GM12864 (cell line): ENCODE measurements around the gene PCNX2.

ENCODE experiments used
- DNase-seq: peaks from one replicate; pipeline ENCODE4 v3.0.0-alpha.2; 2011; ENCODE audit warnings: low read depth
- H3K4me3 ChIP-seq: 2 replicates; pipeline ENCODE4 v1.5.1; 2011; ENCODE audit warnings: mild to moderate bottlenecking, low read depth, low read length, control low read depth
- TF ChIP-seq, protein P1 (sequence below): IDR thresholded peaks from 2 replicates; pipeline ENCODE4 v1.5.1; 2011; ENCODE audit warnings: low read depth, mild to moderate bottlenecking, moderate library complexity, low read length, control low read depth, inconsistent platforms; ENCODE audit errors: missing control alignments

PCNX2 gene

DNA sequence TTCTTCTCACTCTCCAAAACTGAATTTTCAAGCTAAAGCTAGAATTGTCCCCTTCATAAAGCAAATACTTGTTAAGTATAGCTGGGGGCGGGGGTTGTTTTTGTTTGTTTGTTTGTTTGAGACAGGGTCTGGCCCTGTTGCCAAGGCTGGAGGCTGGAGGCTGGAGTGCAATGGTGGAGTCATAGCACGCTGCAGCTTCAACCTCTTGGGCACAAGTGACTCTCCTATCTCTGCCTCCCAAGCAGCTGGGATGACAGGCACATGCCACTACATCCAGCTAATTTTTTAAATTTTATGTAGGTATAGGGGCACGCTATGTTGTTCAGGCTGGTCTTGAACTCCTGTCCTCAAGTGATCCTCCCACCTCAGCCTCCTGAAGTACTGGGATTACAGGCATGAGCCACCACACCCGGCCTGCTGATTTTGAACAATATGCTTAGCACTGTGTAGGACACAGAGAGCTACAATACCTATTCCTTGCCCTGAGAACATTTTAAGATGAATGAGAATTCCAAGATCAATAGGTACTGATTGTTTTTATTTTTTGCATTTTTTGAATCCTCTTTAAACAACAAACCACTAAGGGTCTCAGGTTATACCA, 42.2 kb downstream of the PCNX2 start:
- no peak for DNase-seq
- TF ChIP-seq, protein P1, sequence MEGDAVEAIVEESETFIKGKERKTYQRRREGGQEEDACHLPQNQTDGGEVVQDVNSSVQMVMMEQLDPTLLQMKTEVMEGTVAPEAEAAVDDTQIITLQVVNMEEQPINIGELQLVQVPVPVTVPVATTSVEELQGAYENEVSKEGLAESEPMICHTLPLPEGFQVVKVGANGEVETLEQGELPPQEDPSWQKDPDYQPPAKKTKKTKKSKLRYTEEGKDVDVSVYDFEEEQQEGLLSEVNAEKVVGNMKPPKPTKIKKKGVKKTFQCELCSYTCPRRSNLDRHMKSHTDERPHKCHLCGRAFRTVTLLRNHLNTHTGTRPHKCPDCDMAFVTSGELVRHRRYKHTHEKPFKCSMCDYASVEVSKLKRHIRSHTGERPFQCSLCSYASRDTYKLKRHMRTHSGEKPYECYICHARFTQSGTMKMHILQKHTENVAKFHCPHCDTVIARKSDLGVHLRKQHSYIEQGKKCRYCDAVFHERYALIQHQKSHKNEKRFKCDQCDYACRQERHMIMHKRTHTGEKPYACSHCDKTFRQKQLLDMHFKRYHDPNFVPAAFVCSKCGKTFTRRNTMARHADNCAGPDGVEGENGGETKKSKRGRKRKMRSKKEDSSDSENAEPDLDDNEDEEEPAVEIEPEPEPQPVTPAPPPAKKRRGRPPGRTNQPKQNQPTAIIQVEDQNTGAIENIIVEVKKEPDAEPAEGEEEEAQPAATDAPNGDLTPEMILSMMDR: no peak

DNA sequence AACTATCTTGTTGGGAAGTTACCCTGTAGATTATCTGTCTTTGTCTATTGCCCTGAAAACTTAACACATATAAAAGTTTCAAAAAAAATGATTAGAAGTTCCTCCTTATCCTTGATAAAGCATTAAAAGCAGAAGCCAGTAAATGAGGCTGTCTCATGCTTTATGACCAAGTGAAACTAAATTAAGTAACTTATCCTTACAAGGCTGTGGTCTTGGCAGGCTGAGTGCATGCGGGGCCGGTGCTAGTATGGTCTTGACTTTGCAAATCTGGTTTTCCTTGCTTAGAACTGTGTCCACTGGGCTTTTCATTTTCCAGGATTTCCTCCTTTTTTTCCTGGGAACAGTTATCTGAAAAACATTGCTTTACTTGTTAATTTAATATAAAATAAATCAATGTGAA, 43.1 kb downstream of the PCNX2 start:
- TF ChIP-seq, protein P1: no peak
- no peak for DNase-seq
- no peak overlapping the region for H3K4me3 ChIP-seq

More for the DNA sequence above, 42.2 kb downstream of the PCNX2 start:
- no peak overlapping the region for H3K4me3 ChIP-seq

DNA sequence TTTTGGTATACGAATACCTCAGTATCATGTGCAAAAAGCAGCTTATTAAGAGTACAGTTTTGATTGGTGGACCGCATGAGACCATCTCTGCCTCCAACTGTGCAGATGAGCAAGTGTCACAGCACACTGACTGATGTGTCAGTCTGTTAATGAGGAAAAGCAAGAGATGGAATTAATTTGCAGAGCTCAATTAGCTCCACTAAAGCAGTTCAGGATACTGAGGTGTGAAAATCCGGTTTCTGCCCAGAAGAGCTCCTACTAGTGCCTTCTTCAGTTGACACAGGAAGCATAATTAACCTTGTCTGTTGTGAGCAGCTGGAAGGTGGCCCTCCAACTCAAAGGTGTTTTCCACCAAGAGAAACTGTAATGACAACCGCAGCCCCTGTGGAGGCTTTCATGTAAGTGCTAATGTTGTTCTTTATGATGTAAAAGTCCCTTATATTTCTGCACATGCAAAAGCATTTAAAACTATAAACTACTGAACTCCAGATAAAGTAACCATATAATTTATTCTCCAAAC, 44.3 kb downstream of the PCNX2 start:
- no peak for DNase-seq
- H3K4me3 ChIP-seq: no peak overlapping the region
- TF ChIP-seq, protein P1: no peak

DNA sequence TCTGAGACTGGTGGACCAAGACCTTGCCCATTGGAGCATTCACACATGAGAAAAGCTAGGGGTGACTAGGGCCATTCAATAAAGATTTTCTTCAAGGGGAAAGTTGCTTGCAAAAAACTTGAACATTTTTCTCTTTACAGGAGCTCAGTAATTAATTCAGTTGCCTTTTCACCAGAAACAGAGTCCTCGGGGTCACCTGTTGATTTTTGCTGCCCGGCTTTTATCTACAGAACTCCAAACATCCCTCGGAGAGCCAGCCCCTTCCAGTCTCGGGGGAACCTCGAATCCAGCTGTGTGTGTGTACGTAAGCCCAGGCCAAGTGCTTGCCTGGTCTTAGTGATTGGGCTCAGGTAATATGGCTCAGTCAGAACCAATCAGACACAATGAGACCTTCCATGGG, 47.5 kb downstream of the PCNX2 start:
- TF ChIP-seq, protein P1: no peak
- DNase-seq: no peak

DNA sequence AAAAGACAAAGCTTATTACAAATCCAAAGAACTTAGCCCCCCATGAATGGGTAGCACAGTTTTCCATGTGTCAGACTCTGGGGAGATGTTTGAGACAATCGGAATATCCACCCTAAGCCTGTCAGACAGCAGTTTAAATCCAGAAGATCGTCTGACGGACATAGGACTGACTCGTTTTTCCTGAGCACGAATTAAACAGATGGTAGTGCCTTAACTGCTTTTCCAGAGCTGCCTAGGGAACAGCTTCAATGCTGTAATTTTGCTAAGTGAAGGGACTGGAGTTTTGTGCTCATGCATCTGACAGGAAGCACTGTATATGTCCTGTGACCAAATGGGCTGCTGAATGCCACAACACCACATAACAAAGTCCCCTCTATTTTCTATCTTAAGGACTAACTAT, 48.6 kb downstream of the PCNX2 start:
- DNase-seq: no peak
- TF ChIP-seq, protein P1: no peak
- no peak overlapping the region for H3K4me3 ChIP-seq

More for the DNA sequence above, 47.5 kb downstream of the PCNX2 start:
- no peak overlapping the region for H3K4me3 ChIP-seq

DNA sequence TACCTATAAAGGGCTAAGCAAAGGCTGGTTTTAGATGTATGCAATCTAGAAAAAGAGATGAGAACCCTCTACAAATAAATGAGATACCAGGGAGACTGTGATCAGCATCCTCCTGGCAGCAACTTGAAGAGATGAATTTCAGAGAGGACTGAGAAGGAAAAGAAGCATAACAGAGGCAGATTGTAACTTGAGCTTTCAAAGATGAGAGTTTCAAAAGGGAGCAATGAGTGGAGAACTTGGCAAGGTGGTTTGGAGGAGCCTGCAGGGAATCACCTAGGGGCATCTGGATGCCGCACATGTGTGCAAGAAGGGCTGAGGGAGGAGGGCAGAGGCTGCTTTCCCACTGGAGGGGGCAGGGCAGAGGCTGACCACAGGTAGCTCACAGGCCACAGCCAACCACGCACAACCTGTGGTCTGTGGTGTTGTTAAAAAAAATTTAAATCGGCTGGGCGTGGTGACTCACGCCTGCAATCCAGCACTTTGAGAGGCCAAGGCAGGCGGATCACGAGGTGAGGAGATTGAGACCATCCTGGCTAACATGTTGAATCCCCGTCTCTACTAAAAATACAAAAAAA, 50.2 kb downstream of the PCNX2 start:
- DNase-seq: no peak
- TF ChIP-seq, protein P1: no peak
- H3K4me3 ChIP-seq: no peak overlapping the region

DNA sequence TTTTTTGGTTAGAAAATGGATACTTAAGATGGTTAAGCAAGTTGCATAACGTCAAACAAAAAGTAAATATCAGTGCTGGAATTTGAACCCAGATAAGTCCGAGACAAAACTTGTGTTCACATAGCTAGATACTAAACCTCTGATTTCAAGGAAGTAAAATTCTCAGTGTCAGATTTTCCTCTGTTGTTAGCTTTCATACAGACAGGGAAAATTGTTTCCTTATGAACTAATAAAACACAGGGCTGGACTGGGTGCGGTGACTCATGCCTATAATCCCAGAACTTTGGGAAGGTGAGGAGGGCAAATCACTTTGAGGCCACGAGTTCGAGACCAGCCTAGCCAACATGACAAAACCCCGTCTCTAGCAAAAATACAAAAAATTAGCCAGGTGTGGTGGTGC, 51.3 kb downstream of the PCNX2 start:
- no peak overlapping the region for H3K4me3 ChIP-seq
- DNase-seq: no peak
- TF ChIP-seq, protein P1: no peak
